ENCODE data around the gene WDR82.

The WDR82 gene

GRCh38 chr3:52238193-52238760 lies 40.2 kb downstream of the WDR82 start:
- H3K27me3 ChIP-seq (ENCODE audit: insufficient read depth, low read length): peaks cover 1% of the 10 kb centered on the region; the same call in 1 of the 2 replicates
- H3K9me3 ChIP-seq (ENCODE audit: insufficient read depth, low read depth, low read length): no peaks in the 10 kb centered on the region
- peak overlapping the region; percentile 82 for H3K4me3 ChIP-seq (ENCODE audit: low read length)
- H3K36me3 ChIP-seq (ENCODE audit: insufficient read depth, low read depth, low read length): 0 out of 2 replicates have a peak, but pooled peaks cover 3% of the 10 kb centered on the region
- peaks cover 31% of the 10 kb centered on the region for H3K4me1 ChIP-seq (ENCODE audit: insufficient read depth, low read length)
- peak overlapping the region; percentile 88; the same call in 1 of the 2 replicates for H3K9ac ChIP-seq (ENCODE audit: low read depth, low read length)
- H3K27ac ChIP-seq (ENCODE audit: low read length): no peak overlapping the region

- Histone ChIP-seq H3K4me3 (ENCODE audit: low read length) (peak overlapping the region; percentile 82; the same call in 1 of the 2 replicates), H3K4me1 (ENCODE audit: insufficient read depth, low read length) (peaks cover 31% of the 10 kb centered on the region), H3K9me3 (ENCODE audit: insufficient read depth, low read depth, low read length) (no peaks in the 10 kb centered on the region), H3K27me3 (ENCODE audit: insufficient read depth, low read length) (no peaks in the 10 kb centered on the region), H3K27ac (ENCODE audit: low read length) (no peak overlapping the region), H3K9ac (ENCODE audit: low read depth, low read length) (peak overlapping the region; percentile 46; the same call in 1 of the 2 replicates), H3K36me3 (ENCODE audit: insufficient read depth, low read depth, low read length) (0 out of 2 replicates have a peak, but pooled peaks cover 3% of the 10 kb centered on the region)
Observed at GRCh38 chr3:52237657-52238172, 40.7 kb downstream of the WDR82 start.

- Histone ChIP-seq H3K27ac (ENCODE audit: low read length) (no peak overlapping the region), H3K9me3 (ENCODE audit: insufficient read depth, low read depth, low read length) (no peaks in the 10 kb centered on the region), H3K27me3 (ENCODE audit: insufficient read depth, low read length) (no peaks in the 10 kb centered on the region), H3K4me1 (ENCODE audit: insufficient read depth, low read length) (peaks cover 31% of the 10 kb centered on the region), H3K4me3 (ENCODE audit: low read length) (peak overlapping the region; percentile 82), H3K36me3 (ENCODE audit: insufficient read depth, low read depth, low read length) (0 out of 2 replicates have a peak, but pooled peaks cover 3% of the 10 kb centered on the region), H3K9ac (ENCODE audit: low read depth, low read length) (peak overlapping the region; percentile 46; the same call in 1 of the 2 replicates)
Observed at GRCh38 chr3:52237006-52237656, 41.3 kb downstream of the WDR82 start.

- Histone ChIP-seq H3K27ac (ENCODE audit: low read length) (peak overlapping the region; percentile 14), H3K9ac (ENCODE audit: low read depth, low read length) (no peak overlapping the region), H3K4me3 (ENCODE audit: low read length) (peak overlapping the region; percentile 36; the same call in 1 of the 2 replicates), H3K4me1 (ENCODE audit: insufficient read depth, low read length) (peaks cover 31% of the 10 kb centered on the region), H3K36me3 (ENCODE audit: insufficient read depth, low read depth, low read length) (0 out of 2 replicates have a peak, but pooled peaks cover 3% of the 10 kb centered on the region), H3K9me3 (ENCODE audit: insufficient read depth, low read depth, low read length) (no peaks in the 10 kb centered on the region), H3K27me3 (ENCODE audit: insufficient read depth, low read length) (no peaks in the 10 kb centered on the region)
Observed at GRCh38 chr3:52236424-52236886, 42.0 kb downstream of the WDR82 start.

- Histone ChIP-seq H3K4me1 (ENCODE audit: insufficient read depth, low read length) (peaks cover 18% of the 10 kb centered on the region), H3K4me3 (ENCODE audit: low read length) (no peak overlapping the region), H3K9me3 (ENCODE audit: insufficient read depth, low read depth, low read length) (no peaks in the 10 kb centered on the region), H3K27me3 (ENCODE audit: insufficient read depth, low read length) (no peaks in the 10 kb centered on the region), H3K27ac (ENCODE audit: low read length) (no peak overlapping the region), H3K36me3 (ENCODE audit: insufficient read depth, low read depth, low read length) (peaks cover 19% of the 10 kb centered on the region), H3K9ac (ENCODE audit: low read depth, low read length) (no peak overlapping the region)
Observed at GRCh38 chr3:52234516-52235447, 43.7 kb downstream of the WDR82 start.

GRCh38 chr3:52233968-52234367 lies 44.5 kb downstream of the WDR82 start:
- Histone ChIP-seq H3K27me3 (ENCODE audit: insufficient read depth, low read length) (no peaks in the 10 kb centered on the region), H3K36me3 (ENCODE audit: insufficient read depth, low read depth, low read length) (peaks cover 26% of the 10 kb centered on the region)

GRCh38 chr3:52233108-52233591 lies 45.3 kb downstream of the WDR82 start:
- Histone ChIP-seq H3K4me1 (ENCODE audit: insufficient read depth, low read length) (peaks cover 14% of the 10 kb centered on the region), H3K27ac (ENCODE audit: low read length) (no peak overlapping the region), H3K9me3 (ENCODE audit: insufficient read depth, low read depth, low read length) (no peaks in the 10 kb centered on the region), H3K36me3 (ENCODE audit: insufficient read depth, low read depth, low read length) (peaks cover 32% of the 10 kb centered on the region), H3K9ac (ENCODE audit: low read depth, low read length) (no peak overlapping the region), H3K4me3 (ENCODE audit: low read length) (no peak overlapping the region), H3K27me3 (ENCODE audit: insufficient read depth, low read length) (no peaks in the 10 kb centered on the region)

More at GRCh38 chr3:52233968-52234367, 44.5 kb downstream of the WDR82 start:
- Histone ChIP-seq H3K9ac (ENCODE audit: low read depth, low read length) (no peak overlapping the region), H3K27ac (ENCODE audit: low read length) (no peak overlapping the region), H3K4me3 (ENCODE audit: low read length) (no peak overlapping the region), H3K4me1 (ENCODE audit: insufficient read depth, low read length) (peaks cover 18% of the 10 kb centered on the region), H3K9me3 (ENCODE audit: insufficient read depth, low read depth, low read length) (no peaks in the 10 kb centered on the region)

GRCh38 chr3:52232279-52233107 lies 46.0 kb downstream of the WDR82 start:
- Histone ChIP-seq H3K27me3 (ENCODE audit: insufficient read depth, low read length) (no peaks in the 10 kb centered on the region), H3K36me3 (ENCODE audit: insufficient read depth, low read depth, low read length) (peaks cover 32% of the 10 kb centered on the region), H3K4me3 (ENCODE audit: low read length) (no peak overlapping the region), H3K27ac (ENCODE audit: low read length) (no peak overlapping the region), H3K9me3 (ENCODE audit: insufficient read depth, low read depth, low read length) (no peaks in the 10 kb centered on the region), H3K4me1 (ENCODE audit: insufficient read depth, low read length) (peaks cover 10% of the 10 kb centered on the region), H3K9ac (ENCODE audit: low read depth, low read length) (no peak overlapping the region)

GRCh38 chr3:52231502-52232278 lies 46.8 kb downstream of the WDR82 start:
- no peaks in the 10 kb centered on the region for H3K27me3 ChIP-seq (ENCODE audit: insufficient read depth, low read length)
- no peak overlapping the region for H3K9ac ChIP-seq (ENCODE audit: low read depth, low read length)
- no peaks in the 10 kb centered on the region for H3K9me3 ChIP-seq (ENCODE audit: insufficient read depth, low read depth, low read length)
- peaks cover 2% of the 10 kb centered on the region; the same call in 1 of the 2 replicates for H3K4me1 ChIP-seq (ENCODE audit: insufficient read depth, low read length)
- no peak overlapping the region for H3K27ac ChIP-seq (ENCODE audit: low read length)
- peaks cover 32% of the 10 kb centered on the region for H3K36me3 ChIP-seq (ENCODE audit: insufficient read depth, low read depth, low read length)
- no peak overlapping the region for H3K4me3 ChIP-seq (ENCODE audit: low read length)

GRCh38 chr3:52230889-52231499 lies 47.5 kb downstream of the WDR82 start:
- Histone ChIP-seq H3K27ac (ENCODE audit: low read length) (no peak overlapping the region), H3K4me1 (ENCODE audit: insufficient read depth, low read length) (no peaks in the 10 kb centered on the region), H3K27me3 (ENCODE audit: insufficient read depth, low read length) (no peaks in the 10 kb centered on the region), H3K36me3 (ENCODE audit: insufficient read depth, low read depth, low read length) (peaks cover 32% of the 10 kb centered on the region), H3K9ac (ENCODE audit: low read depth, low read length) (no peak overlapping the region), H3K4me3 (ENCODE audit: low read length) (no peak overlapping the region), H3K9me3 (ENCODE audit: insufficient read depth, low read depth, low read length) (no peaks in the 10 kb centered on the region)
